Measurements from ENCODE around the gene DGKG.

The DGKG gene

GRCh38 chr3:186099178-186099577, 262.9 kb downstream of the DGKG start:
- no peak for TF ChIP-seq POLR2AphosphoS5 (IDR thresholded peaks at IDR 0.05; ENCODE audit: borderline replicate concordance, low read depth, low read length)
- no peak for TF ChIP-seq EZH2 (IDR thresholded peaks at IDR 0.05)
- TF ChIP-seq FOXP2 (optimal IDR thresholded peaks at IDR 0.05; ENCODE audit: control extremely low read depth, extremely low read length, insufficient read depth) = no peak

DNA sequence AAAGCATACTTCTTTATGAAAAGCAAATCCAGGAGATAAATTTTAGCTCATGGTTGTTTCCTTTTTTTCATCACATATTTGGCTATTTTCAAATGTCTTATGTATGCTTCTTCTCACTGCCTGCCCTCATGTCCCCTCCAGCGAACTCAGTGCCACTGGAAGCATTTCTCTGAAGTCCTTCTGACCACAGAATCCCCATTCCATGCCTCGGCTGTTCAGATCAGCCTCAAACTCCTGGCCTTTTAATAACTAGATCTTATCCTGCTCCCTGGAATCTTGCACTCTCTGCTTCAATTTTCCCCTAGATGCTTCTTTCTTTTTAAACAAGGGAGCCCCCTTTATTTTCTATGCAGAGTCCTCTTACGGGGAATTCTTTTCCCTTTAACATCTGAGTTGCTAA, 263.3 kb downstream of the DGKG start:
- H3K4me3 ChIP-seq = peak overlapping the region; percentile 77; the same call in 1 of the 2 replicates
- no peak for DNase-seq (ENCODE audit: low read depth, low spot score)
- TF ChIP-seq EZH2 (IDR thresholded peaks at IDR 0.05) = no peak
- TF ChIP-seq POLR2AphosphoS5 (IDR thresholded peaks at IDR 0.05; ENCODE audit: borderline replicate concordance, low read depth, low read length) = no peak
- TF ChIP-seq FOXP2 (optimal IDR thresholded peaks at IDR 0.05; ENCODE audit: control extremely low read depth, extremely low read length, insufficient read depth) = no peak
- no peaks in the 10 kb centered on the region for H3K36me3 ChIP-seq (ENCODE audit: insufficient read depth, low read length)
- no peak overlapping the region for H3K9ac ChIP-seq (ENCODE audit: insufficient read length)
- H3K9me3 ChIP-seq (ENCODE audit: low read depth, low read length) = no peaks in the 10 kb centered on the region
- no peak overlapping the region for H3K27ac ChIP-seq

More at GRCh38 chr3:186099178-186099577, 262.9 kb downstream of the DGKG start:
- no peak overlapping the region for H3K27ac ChIP-seq
- no peaks in the 10 kb centered on the region for H3K36me3 ChIP-seq (ENCODE audit: insufficient read depth, low read length)
- DNase-seq (ENCODE audit: low read depth, low spot score) = peak; percentile 75
- peak overlapping the region; percentile 21 for H3K4me3 ChIP-seq
- no peak overlapping the region for H3K9ac ChIP-seq (ENCODE audit: insufficient read length)
- H3K9me3 ChIP-seq (ENCODE audit: low read depth, low read length) = no peaks in the 10 kb centered on the region

DNA sequence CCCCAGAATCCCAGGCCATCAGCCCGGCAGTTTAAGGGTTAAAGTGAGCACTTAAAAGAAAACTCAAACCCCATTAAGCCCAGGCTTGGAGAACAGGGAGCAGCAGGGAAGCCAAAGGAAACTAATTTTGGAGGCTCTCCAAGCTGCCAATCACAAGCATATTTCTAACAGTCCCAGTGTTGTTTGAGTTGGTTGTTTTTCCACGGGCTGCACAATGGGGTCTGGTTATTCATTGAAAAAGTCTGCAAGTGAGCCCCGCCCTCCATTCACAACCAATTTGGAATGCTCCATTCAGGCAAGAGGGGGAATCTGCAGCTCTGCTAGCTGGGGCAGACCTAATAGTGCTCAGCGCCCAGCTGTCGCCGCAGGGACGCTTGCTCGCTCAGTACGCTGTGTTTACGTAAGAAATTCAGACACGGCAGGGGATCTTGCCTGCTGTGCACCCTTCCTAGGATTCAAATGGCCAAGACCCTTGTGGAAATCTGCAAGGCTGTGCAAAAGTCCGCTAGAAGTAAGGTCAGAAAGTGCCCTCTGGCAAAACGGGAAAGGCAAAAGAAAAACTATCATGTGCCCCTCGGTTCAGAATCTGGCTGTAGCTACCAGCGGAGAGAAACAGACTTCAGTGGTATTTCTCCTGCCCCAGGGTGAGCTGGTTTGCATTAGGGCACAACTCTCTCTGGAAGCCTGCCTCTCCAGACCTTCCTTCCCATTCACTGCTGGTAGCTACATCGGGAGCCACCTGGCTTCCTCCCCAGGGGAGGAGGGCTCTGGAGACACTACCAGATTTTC, 264.2 kb downstream of the DGKG start:
- Histone ChIP-seq H3K9me3 (ENCODE audit: low read depth, low read length) (no peaks in the 10 kb centered on the region), H3K4me3 (peak overlapping the region; percentile 77), H3K27ac (no peak overlapping the region), H3K9ac (ENCODE audit: insufficient read length) (no peak overlapping the region), H3K36me3 (ENCODE audit: insufficient read depth, low read length) (no peaks in the 10 kb centered on the region)
- peak; percentile 97 for TF ChIP-seq FOXP2 (optimal IDR thresholded peaks at IDR 0.05; ENCODE audit: control extremely low read depth, extremely low read length, insufficient read depth)
- TF ChIP-seq POLR2AphosphoS5 (IDR thresholded peaks at IDR 0.05; ENCODE audit: borderline replicate concordance, low read depth, low read length) = peak; percentile 12; the same call in 1 of the 2 replicates
- no peak for TF ChIP-seq EZH2 (IDR thresholded peaks at IDR 0.05)
- DNase-seq (ENCODE audit: low read depth, low spot score) = peak; percentile 98

DNA sequence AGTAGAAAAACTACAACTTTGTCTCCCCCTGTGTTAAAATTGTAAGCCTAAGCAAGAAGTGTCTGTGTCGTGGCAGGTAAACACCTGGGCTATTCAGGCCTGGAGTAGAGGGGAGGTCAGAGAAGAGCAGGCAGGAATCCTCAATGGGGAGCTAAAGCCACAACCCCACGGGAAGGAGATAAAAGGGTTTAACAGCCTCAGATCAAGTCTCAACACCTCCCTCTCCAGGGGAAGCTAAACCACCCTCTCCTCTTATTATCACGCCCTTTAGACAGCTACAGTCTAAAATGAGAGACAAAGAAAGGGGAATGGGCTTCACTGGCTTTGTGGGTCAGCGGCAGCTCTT, 264.7 kb downstream of the DGKG start:
- TF ChIP-seq EZH2 (IDR thresholded peaks at IDR 0.05) (no peak), POLR2AphosphoS5 (IDR thresholded peaks at IDR 0.05; ENCODE audit: borderline replicate concordance, low read depth, low read length) (no peak), FOXP2 (optimal IDR thresholded peaks at IDR 0.05; ENCODE audit: control extremely low read depth, extremely low read length, insufficient read depth) (no peak)
- no peak overlapping the region for H3K27ac ChIP-seq
- no peaks in the 10 kb centered on the region for H3K36me3 ChIP-seq (ENCODE audit: insufficient read depth, low read length)
- H3K9ac ChIP-seq (ENCODE audit: insufficient read length) = no peak overlapping the region
- H3K9me3 ChIP-seq (ENCODE audit: low read depth, low read length) = no peaks in the 10 kb centered on the region
- peak overlapping the region; percentile 77 for H3K4me3 ChIP-seq
- no peak for DNase-seq (ENCODE audit: low read depth, low spot score)

Measured in SK-N-MC (cell line).